Activated naive CD4-positive, alpha-beta T cell (primary cell): ENCODE results near the gene RAD9A.
"Not testable (repeated sequence)": the region's sequence is repeated elsewhere in the genome, so short reads cannot be mapped to it uniquely, and the experiment has no call there.

Source experiments
- DNase-seq, 4 experiments: peaks; one replicate each; lab custom pipeline; 2025; lab: John Stamatoyannopoulos, UW

The RAD9A gene

DNA sequence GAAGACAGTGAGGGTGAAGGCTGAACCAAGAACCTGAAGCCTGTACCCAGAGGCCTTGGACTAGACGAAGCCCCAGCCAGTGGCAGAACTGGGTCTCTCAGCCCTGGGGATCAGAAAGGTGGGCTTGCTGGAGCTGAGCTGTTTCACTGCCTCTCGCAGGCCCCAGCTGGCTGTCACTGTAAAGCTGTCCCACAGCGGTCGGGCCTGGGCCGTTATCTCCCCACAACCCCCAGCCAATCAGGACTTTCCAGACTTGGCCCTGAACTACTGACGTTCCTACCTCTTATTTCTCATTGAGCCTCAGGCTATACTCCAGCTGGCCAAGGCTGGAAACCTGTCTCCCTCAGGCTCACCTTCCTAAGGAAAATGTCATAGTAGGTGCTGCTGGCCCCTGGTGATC, 5.8 kb downstream of the RAD9A start:
- DNase-seq: no peak

DNA sequence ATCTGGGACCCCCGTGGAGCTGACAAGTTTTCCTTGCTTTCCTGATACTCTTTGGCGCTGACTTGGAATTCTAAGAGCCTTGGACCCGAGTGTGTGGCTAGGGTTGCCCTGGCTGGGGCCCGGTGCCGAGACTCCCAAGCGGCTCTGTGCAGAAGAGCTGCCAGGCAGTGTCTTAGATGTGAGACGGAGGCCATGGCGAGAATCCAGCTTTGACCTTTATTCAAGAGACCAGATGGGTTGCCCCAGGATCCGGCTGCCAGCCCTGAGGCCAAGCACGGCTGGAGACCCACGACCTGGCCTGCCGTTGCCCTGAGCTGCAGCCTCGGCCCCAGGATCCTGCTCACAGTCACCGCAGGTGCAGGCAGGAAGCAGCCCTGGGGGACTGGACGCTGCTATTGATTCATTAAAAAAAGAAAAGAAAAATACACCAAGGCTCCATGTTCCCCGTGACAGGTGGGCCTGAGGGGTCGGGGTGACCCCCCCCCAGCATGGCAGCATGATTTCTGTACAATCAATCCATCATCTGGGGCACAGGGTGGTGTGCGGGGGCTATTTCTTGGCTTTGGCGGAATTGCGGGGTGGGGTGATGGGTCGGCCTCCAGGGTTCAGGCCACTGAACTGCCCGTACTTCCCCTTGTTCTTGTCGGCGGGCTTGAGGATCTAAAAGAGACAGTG, 6.3 kb downstream of the RAD9A start:
- no peak for DNase-seq

DNA sequence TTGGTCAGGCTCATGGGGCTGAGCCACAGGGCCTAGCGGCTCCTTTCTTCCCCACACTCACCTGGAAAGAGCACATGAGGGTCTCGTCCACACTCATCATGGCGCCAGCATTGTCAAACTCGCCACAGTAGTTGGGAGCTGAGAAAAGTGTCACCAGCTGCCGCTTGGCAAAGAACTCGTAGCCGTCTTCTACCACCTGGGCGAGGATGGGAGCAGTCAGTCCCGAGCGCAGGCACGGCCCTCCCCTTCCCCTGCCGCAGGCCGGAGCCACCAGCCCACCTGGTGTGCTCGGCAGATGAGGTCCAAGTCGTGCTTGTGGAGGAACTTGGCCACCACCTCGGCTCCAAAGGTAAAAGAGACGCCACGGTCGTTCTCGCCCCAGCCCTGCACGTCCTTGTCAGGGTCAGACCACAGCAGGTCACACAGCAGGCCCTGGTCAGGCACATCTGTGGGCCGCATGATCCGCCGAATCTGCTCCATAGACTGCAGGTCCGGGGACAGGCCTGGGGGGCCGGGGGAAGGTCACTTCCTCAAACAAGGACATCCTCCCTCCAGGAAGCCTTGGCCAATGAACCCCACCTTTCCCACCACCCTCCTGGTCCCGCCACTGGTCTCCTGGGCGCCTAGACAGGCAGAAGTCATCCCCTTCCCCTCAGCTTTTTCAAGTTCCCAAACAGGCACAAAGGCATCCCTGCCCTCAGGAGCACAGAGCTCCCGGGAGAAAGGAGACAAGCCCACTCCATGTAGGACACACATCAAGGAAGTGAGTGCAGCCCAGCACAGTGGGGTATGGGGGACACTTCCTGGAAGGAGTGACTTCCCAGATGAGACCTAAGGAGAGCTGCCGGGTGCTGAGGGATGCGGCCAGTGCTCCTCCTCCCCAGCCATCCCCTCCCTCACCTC, 7.1 kb downstream of the RAD9A start:
- no peak for DNase-seq

DNA sequence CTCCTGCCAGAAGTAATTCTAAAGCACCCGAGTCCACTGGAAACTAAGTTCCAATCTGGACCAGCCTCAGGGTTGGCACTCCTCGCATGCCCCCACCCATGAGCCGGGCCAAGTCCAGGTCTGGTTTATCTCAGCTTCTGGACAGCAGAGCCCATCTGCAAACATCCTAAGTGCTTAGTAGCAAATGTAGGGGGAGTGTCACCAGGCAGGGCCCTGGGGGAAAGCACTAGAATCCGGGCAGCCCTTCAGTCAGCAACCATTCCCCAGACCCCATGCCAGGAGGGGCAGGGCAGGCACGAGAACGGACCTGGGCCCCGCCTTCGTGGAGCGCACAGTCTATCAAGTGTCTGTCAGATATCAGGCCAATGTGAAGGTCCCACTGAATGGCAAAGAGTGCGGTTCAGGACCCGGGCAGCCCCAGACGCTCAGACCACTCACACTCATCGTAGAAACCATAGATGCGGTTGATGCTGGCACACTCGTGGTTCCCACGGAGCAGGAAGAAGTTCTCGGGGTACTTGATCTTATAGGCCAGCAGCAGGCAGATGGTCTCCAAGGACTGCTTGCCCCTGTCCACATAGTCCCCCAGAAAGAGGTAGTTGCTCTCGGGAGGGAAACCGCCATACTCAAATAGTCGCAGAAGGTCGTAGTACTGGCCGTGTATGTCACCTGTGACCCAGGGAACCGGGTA, 8.6 kb downstream of the RAD9A start:
- no peak for DNase-seq

DNA sequence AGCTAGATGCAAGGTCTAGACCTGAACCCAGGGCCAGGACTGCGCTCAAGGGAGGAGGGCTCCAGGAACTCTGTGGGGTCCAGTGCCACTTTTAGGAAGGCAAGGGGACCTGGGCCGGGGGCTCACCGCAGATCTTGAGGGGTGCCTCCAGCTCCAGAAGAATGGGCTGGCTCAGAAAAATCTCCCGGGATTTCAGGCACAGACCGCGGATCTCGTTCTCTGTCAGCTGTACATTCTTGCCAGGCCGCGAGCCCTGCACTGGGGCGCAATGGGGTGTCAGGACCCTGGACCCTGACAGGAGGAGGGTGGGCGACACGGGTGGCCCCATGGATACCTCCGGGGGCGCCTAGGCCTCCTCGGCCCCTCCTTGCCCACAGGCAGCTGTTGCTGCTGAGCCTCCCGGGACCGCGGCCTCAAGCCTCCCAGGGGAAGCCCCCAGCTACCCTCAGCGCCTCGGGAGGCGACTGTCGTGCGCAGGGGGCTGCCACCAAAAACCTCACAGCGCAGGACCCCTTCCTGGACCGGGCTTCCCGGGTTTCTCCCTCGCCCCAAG, 9.2 kb downstream of the RAD9A start:
- DNase-seq: no peak

DNA sequence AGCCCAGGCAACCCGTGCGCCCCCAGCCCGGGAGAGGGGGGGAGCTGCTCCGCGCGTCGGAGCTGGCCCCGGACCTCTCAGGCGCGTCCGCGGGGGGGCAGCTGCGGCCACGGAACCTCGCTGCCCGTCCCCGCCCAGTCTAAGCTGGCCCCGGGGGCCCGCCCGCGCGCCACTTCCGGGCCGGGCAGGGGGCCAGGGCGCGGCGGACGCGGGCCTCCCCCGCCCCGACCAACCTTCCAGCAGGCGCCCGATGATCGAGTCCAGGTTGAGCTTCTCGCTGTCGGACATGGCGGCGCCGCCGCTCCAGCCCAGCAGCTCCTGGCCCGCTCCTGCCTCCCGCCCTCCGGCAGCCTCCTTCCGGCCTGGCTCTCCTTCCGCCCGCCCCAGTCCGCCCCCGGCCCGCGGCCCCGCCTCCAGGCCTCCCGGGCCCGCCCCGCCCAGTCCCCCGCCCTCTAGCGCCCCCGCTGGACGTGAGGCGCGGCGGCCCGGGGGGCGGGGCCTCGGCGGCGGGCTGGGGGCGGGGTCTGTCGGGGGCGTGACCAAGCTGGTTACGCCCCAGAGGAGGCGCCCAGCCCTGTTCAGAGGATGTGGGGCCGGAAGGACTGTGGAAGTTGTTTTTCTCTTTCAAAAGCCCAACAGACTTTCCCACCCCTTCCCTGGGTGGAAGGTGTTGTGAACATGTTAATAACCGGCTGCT, 9.9 kb downstream of the RAD9A start, which contains the start of gene PPP1CA:
Gene PPP1CA (minus strand): TSS at position 364 of the 697 bp plus-strand sequence. CDS start 76 bp downstream, at position 288.
- DNase-seq: peak; percentile 82 to 95 (median 90)

DNA sequence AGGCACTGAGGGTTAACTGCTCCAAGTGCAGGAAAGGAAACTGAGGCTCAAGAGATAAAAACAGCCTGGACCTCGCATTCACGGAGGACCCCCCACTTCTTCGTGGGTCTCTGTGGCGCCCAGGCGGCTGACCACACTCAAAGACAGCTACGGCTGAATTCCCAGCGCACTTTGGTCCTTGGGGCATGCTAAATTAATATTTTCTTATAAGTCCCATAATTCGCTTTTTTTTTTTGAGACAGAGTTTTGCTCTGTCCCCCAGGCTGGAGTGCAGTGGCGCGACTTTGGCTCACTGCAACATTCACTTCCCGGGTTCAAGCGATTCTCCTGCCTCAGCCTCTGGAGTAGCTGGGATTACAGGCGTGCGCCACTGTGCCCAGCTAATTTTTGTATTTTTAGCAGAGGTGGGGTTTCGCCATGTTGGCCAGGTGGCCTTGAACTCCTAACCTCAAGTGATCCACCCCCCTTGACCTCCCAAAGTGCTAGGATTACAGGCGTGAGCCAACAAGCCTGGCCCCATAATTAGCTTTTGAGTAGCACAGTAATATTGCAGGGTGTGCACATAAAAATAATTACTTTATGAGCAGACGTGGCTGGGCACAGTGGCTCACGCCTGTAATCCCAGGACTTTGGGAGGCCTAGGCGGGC, 10.5 kb downstream of the RAD9A start:
- not testable (repeated sequence) for DNase-seq

DNA sequence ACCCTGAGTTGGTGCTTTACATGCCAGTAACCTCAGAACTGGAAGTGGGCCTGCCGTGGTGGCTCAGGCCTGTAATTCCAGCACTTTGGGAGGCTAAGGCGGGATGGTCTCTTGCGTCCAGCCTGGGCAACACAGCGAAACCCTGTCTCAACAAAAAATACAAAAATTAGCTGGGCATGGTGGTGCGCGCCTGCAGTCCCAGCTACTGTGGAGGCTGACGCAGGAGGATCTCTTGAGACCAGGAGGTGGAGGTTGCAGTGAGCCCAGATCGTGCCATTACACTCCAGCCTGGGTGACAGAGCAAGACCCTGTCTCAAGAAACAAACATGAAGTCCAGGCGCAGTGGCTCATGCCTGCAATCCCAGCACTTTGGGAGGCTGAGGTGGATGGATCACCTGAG, 11.3 kb downstream of the RAD9A start:
- not testable (repeated sequence) for DNase-seq

DNA sequence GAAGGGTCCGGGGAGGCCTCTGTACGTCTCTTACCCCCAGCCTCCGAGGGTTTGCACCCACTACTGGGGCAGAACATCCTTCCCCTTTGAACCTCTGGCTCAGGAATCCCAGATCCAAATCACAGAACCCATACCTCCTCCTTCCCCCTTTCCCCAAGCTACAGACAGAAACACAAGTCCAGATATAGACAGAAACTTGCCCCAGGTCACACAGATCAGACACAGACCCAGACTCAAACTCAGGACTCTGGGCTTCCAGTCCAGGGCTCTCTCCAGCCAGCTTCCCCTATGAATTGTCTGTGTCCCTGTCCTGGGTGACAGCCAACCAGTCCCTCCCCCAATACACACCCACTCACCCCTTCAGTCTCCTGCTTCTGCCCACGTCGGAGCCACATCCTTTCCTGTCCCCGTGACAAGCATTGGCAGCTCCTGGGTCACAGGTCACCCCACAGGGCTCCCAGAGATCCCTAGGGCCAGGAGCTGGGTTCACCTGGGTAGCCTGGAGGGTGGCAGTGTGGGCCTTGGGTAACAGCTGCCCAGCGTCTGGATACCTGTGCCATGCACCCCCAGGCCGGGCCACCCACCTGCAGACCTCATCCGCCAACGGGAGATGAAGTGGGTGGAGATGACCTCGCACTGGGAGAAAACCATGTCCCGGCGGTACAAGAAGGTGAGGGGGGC, 12.9 kb downstream of the RAD9A start:
- peak in 2 of 4 experiments; percentile 19 to 24 for DNase-seq

DNA sequence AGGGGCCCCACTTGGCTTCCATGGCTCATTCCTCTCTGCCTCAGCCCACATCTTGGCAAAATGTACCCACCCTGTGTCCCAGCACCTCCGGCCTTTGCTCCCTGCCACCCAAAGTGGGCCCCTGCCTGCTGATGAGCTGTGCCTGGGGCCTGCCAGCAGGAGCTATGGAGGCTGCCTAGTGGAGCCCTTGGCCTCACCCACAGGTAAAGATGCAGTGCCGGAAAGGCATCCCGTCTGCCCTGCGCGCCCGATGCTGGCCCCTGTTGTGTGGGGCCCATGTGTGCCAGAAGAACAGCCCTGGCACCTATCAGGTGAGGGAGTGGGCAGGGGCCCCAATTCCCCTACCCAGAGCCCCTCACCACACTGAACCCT, 13.4 kb downstream of the RAD9A start:
- DNase-seq: peak in 1 of 4 experiments; percentile 24

DNA sequence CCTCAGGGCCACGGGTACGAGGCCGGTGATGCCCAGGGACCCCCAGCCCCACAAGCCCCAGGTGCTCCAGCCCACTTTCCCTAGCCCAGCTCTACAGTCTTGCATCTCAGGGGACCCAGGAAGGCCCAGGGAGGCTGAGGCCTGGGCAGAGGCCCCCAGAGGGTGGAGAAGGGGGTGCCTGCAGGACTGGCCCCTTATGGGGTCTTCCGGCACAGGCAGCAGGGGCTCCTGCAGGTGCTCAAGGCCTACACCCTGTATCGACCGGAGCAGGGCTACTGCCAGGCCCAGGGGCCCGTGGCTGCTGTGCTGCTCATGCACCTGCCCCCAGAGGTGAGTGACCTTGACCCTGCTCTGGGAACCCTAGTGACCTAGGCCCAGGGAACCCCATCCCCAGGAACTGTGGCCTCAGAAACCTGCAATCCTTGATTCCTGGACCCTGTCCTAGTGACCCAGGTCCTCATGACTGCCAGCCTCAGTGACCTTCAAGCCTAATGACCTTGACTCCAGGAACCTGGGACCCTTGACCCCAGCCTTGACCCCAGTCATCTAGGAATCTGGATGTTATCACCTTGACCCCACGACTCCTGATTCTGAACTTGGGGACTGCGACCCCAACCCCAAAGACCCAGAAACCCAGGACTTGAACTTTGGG, 14.0 kb downstream of the RAD9A start:
- no peak for DNase-seq

DNA sequence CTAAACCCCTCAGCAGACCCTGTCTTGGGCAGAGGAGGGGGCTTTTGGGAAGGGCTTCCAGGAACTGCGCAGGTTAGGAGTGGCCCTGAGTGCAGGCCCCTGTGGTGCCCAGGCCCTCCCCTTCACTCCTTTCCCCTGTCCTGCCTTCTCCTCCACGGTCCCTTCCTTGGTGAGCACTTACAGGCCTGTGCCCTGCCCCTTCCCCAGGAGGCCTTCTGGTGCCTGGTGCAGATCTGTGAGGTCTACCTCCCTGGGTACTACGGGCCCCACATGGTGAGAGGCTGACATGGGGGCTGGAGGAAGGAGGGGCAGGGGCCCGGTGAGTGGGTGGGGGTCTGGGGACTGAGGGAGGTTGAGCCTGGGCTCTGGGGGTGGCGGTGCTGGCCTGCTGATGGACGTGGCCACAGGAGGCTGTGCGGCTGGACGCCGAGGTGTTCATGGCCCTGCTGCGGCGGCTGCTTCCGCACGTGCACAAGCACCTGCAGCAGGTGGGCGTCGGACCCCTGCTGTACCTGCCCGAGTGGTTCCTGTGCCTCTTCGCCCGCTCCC, 14.7 kb downstream of the RAD9A start:
- DNase-seq: no peak

DNA sequence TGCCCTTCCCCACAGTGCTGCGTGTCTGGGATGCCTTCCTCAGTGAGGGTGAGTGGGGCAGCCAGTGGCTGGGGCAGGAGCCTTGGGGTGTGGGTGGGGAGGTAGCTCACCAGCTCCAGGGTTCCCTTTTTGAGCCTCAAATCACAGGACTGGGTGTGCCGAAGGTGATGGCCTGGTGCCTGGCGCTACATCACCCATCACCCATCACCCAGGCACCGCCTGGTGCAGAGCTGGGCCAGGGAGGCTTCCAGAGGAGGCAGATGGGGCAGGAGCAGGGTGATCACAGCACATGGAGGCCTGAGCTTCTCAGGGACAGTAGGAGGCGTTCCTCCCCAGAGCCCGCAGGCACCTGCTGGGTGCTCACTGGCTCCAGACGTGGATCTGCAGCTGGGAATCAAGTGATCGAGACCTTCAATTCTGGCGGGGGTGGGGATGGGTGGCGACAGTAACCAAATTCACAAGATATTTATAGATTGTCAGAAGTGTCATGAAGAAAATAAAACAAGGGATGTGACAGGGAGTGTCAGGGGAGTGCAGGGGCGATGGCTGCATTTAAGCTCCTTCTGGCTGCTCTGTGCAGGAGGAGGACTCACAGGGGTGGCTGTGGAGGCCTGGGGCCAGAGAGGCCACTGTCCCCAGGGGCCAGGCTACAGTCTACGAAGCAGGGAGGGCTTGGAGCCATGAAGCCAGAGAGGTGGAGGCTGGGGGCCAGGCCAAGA, 15.3 kb downstream of the RAD9A start:
- peak in 1 of 4 experiments; percentile 14 for DNase-seq

DNA sequence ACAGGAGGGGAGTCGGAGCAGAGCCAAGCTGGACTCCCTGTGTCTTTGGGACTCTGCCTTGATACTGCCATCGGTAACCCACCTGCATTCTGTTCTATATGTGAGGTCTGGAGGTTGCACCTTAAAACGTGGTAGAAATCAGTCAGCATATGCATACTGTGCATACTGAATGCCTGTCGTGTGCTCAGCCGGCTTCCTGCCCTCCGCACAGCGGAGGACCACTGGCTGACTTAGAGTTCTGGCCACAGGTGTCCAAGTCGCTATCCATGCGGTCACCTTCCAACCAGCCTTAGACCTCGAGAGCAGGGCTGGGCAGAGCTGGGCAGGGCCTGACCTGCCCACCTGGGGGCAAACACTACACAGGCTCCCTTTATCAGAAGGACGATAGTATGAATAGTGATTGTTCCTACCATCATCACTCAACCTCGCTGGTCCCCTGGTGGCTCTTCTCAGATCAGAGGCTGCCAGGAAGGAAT, 15.9 kb downstream of the RAD9A start:
- DNase-seq: no peak

DNA sequence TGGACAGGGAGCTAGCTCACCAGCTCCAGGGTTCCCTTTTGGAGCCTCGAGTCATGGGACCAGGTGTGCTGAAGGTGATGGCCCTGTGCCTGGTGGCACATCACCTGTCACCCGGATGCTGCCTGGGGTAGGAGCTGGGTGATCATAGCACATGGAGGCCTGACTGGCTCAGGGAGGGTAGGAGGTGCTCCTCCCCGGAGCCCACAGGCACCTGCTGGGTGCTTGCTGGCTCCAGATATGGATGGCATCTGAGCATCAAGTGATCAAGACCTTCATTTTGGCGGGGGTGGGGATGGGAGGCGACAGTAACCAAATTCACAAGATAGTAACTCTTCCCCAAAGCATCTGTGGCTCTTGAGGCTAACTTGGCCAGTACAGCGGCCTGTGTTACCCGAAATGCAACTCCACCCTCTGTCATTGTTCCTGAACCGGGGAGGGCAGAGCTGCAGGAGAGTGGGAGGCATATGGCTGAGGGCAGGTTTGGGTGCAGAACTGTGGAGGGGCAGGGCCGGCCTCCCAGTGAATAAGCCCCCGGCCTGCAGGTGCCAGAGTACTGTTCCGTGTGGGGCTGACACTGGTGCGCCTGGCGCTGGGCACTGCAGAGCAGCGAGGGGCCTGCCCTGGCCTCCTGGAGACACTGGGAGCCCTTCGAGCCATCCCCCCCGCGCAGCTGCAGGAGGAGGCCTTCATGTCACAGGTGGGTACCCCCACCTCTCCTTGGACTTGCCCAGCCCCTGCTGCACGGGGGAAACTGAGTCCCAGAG, 16.8 kb downstream of the RAD9A start:
- no peak for DNase-seq

DNA sequence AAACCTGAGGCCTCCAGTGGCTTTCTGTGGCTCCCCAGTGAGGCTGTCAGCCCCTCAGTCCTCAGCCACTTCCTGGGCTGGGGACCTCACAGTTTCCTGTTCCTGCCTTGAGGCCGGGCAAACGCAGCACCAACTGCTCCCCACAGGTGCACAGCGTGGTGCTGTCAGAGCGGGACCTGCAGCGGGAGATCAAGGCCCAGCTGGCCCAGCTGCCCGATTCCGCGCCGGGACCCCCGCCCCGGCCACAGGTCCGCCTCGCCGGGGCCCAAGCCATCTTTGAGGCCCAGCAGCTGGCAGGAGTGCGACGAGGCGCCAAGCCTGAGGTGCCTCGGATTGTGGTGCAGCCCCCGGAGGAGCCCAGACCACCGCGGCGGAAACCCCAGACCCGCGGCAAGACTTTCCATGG, 17.5 kb downstream of the RAD9A start:
- peak in 2 of 4 experiments; percentile 60 to 67 for DNase-seq

DNA sequence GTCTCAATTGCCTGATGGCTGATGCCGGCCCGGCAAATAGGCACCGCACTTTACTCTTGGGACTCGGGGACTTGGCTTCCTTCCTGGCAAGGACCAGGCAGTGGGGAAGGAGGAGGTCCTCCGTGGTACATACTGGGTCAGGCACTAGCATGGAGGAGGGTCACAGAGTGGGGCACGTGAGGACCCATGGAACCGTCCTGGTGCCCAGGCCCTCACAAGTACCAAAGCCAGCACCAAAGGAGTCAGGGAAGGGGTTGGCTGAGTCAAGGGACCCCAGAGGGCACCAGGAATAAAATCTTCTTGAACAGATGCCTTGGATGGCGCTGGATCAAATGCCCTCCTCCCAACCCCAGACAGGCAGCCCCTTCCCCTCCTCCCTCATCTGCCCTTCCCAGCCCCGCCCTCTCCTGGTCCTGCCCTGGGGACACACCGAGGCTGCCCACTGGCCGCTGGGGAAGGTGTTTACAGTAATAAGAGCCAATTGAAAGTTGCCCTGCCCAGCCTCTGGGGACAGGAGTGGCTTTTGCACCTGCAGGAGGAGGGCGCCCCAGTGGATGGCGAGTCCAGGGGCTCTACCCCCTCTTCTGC, 18.1 kb downstream of the RAD9A start:
- DNase-seq: no peak

DNA sequence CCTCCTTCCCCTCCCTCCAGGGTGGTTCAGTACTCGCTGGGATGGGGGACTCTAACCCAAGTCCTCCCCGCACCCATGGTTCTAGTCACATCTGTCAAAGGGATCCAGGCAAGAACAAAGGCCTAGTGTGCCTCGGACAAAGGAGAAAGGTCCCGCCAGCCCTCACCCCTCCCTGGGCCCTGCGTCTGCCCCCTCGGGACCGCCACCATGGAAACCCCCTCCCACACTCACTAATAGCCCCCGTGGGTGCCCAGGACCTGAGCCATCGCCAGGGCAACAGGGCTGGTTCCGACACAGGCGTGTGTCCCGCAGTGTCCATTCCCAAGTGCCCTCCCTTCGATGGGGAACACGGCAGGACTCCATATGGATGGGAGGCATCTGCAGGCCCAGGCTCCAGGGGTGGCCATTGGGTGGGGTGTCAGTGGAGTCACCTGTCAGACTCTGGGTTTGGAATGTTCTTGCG, 18.6 kb downstream of the RAD9A start:
- no peak for DNase-seq
